GM12892 (cell line): Measurements from ENCODE around the gene PSORS1C2.

Experiments
- DNase-seq: peaks from one replicate; pipeline ENCODE4 v3.0.0; 2011; ENCODE audit not compliant: insufficient read length
- FAIRE-seq: peaks from 2 replicates; lab custom pipeline; 2011; peaks lifted over from hg19 to GRCh38; lab: Jason Lieb, UNC
- POLR2A ChIP-seq: IDR thresholded peaks from 2 replicates; pipeline ENCODE4 v1.6.1; 2011; ENCODE audit warnings: low read depth, low read length, control low read depth
- POLR2AphosphoS5 ChIP-seq: IDR thresholded peaks from 2 replicates; pipeline ENCODE4 v1.6.1; 2011; ENCODE audit warnings: low read depth, low read length, control low read depth
- TAF1 ChIP-seq: IDR thresholded peaks from 2 replicates; pipeline ENCODE4 v1.6.1; 2011; ENCODE audit warnings: low read depth, mild to moderate bottlenecking, control low read depth, low read length, borderline replicate concordance

The PSORS1C2 gene

GRCh38 chr6:31125586-31126363 lies 13.1 kb downstream of the PSORS1C2 start:
- no peak for FAIRE-seq
- no peak for TF ChIP-seq TAF1
- no peak for TF ChIP-seq POLR2AphosphoS5
- TF ChIP-seq POLR2A: no peak
- DNase-seq: no peak

- FAIRE-seq (no peak), DNase-seq (no peak)
- no peak for TF ChIP-seq POLR2AphosphoS5
- TF ChIP-seq POLR2A: no peak
- no peak for TF ChIP-seq TAF1
These were observed 13.7 kb downstream of the PSORS1C2 start for GRCh38 chr6:31125162-31125561.

- TF ChIP-seq POLR2AphosphoS5 (no peak), POLR2A (no peak), TAF1 (no peak)
- FAIRE-seq (no peak), DNase-seq (no peak)
These were observed 15.8 kb downstream of the PSORS1C2 start for GRCh38 chr6:31122791-31123706.

GRCh38 chr6:31121131-31121790 lies 17.6 kb downstream of the PSORS1C2 start:
- TF ChIP-seq POLR2AphosphoS5 (no peak), TAF1 (no peak), POLR2A (no peak)
- FAIRE-seq: no peak
- DNase-seq: no peak

- no peak for DNase-seq
- TF ChIP-seq TAF1 (no peak), POLR2A (no peak), POLR2AphosphoS5 (no peak)
- no peak for FAIRE-seq
These were observed 18.5 kb downstream of the PSORS1C2 start, which contains the start of gene CDSN for GRCh38 chr6:31120151-31120915. CDSN (minus strand) TSS chr6:31120446; CDS start chr6:31120419, 27 bp downstream.

- TF ChIP-seq POLR2AphosphoS5 (no peak), TAF1 (no peak), POLR2A (no peak)
- DNase-seq (no peak), FAIRE-seq (no peak)
These were observed 20.7 kb downstream of the PSORS1C2 start for GRCh38 chr6:31118178-31118577.

GRCh38 chr6:31116661-31117385 lies 22.0 kb downstream of the PSORS1C2 start:
- TF ChIP-seq TAF1 (no peak), POLR2A (no peak), POLR2AphosphoS5 (no peak)
- DNase-seq: no peak
- no peak for FAIRE-seq

- FAIRE-seq (no peak), DNase-seq (no peak)
- TF ChIP-seq POLR2AphosphoS5 (no peak), POLR2A (no peak), TAF1 (no peak)
These were observed 22.8 kb downstream of the PSORS1C2 start for GRCh38 chr6:31115941-31116560.

- TF ChIP-seq POLR2AphosphoS5 (no peak), POLR2A (no peak), TAF1 (no peak)
- FAIRE-seq (no peak), DNase-seq (no peak)
These were observed 23.7 kb downstream of the PSORS1C2 start for GRCh38 chr6:31114970-31115849.

GRCh38 chr6:31114541-31114878 lies 24.4 kb downstream of the PSORS1C2 start, which contains the start of gene PSORS1C1:
PSORS1C1 (plus strand) TSS chr6:31114800; CDS start chr6:31129633, 14,833 bp downstream.
- TF ChIP-seq TAF1: no peak
- TF ChIP-seq POLR2A: no peak
- no peak for TF ChIP-seq POLR2AphosphoS5
- FAIRE-seq (no peak), DNase-seq (no peak)
